Endothelial cell of umbilical vein (primary cell): Measurements from ENCODE around the gene TTLL5.

Source experiments
- CTCF ChIP-seq, 2 donors: IDR thresholded peaks; 1 replicate in 1 of 2; 2 replicates in 1 of 2; pipeline ENCODE4 v1.5.1; 2011; ENCODE audit warnings: low read length in 2 of 2, mild to moderate bottlenecking in 2 of 2, moderate library complexity in 2 of 2, control low read depth in 1 of 2, inconsistent platforms in 1 of 2, low read depth in 1 of 2; ENCODE audit not compliant: insufficient read depth in 1 of 2; ENCODE audit errors: extremely low read depth in 1 of 2
- EZH2 ChIP-seq: IDR thresholded peaks from 2 replicates; pipeline ENCODE4 v1.6.1; 2012; ENCODE audit warnings: borderline replicate concordance, low read depth, mild to moderate bottlenecking, moderate library complexity, low read length, inconsistent platforms; ENCODE audit not compliant: severe bottlenecking
- GATA2 ChIP-seq: IDR thresholded peaks from 2 replicates; pipeline ENCODE4 v1.7.0; 2011; ENCODE audit warnings: low read depth, mild to moderate bottlenecking, moderate library complexity, mixed read lengths, low read length; ENCODE audit not compliant: insufficient read length, insufficient read depth
- JUN ChIP-seq: IDR thresholded peaks from 2 replicates; pipeline ENCODE4 v1.6.1; 2011; ENCODE audit warnings: borderline replicate concordance, low read depth; ENCODE audit not compliant: insufficient read length, insufficient read depth
- MAX ChIP-seq: IDR thresholded peaks from 2 replicates; pipeline ENCODE4 v1.6.1; 2011; ENCODE audit not compliant: insufficient read depth, insufficient read length
- MYC ChIP-seq: IDR thresholded peaks from one replicate; pipeline ENCODE4 v1.6.1; 2011; ENCODE audit warnings: mild to moderate bottlenecking, low read depth, low read length
- POLR2A ChIP-seq: IDR thresholded peaks from 2 replicates; pipeline ENCODE4 v1.6.1; 2012; ENCODE audit warnings: low read depth, mild to moderate bottlenecking, control low read depth, low read length
- POLR2AphosphoS5 ChIP-seq: IDR thresholded peaks from 2 replicates; pipeline ENCODE4 v1.6.1; 2012; ENCODE audit warnings: low read depth, mild to moderate bottlenecking, control low read depth, low read length, moderate library complexity; ENCODE audit not compliant: insufficient read depth

- TF ChIP-seq CTCF (IDR thresholded peaks at IDR 0.05; ENCODE audit: extremely low read depth in 1 of 2, insufficient read depth in 1 of 2, low read depth in 1 of 2, low read length in 2 of 2) (no peak), POLR2A (no peak), EZH2 (no peak), MAX (no peak), POLR2AphosphoS5 (no peak), MYC (no peak), JUN (no peak), GATA2 (no peak)
Observed at GRCh38 chr14:75863221-75863620, 202.2 kb downstream of the TTLL5 start.
